ENCODE results near the gene IGHMBP2. TPM values are rescaled to one million over a fixed set of nuclear protein-coding genes. Genes with fewer than 3 reads are reported as not detected.

The IGHMBP2 gene
- total and polyA plus RNA-seq, 2 of the 8 experiments (the other 6 are each of a cell fraction or from before 2014, with no cell fraction given): 8.4 to 17.6 TPM

GRCh38 chr11:68950270-68950669 lies 46.6 kb downstream of the IGHMBP2 start (continued):
- TF ChIP-seq MAFK (IDR thresholded peaks at IDR 0.05; ENCODE audit: low read depth, low read length) (no peak), SP2 (IDR thresholded peaks at IDR 0.05; ENCODE audit: low read length) (no peak), CTBP2 (IDR thresholded peaks at IDR 0.05; ENCODE audit: borderline replicate concordance, insufficient read depth, insufficient read length, low read length) (no peak), POLR2AphosphoS5 (IDR thresholded peaks at IDR 0.05; ENCODE audit: low read depth, low read length) (no peak), ATF2 (IDR thresholded peaks at IDR 0.05; ENCODE audit: low read length) (no peak), BRCA1 (IDR thresholded peaks at IDR 0.05; ENCODE audit: low read depth, low read length) (no peak), EGR1 (IDR thresholded peaks at IDR 0.05; ENCODE audit: borderline replicate concordance, low read depth, low read length) (no peak)

All from H1 (cell line).